HCT116 (cell line): ENCODE measurements around the gene ACYP2. TPM values are rescaled to one million over a fixed set of nuclear protein-coding genes. Genes with fewer than 3 reads are reported as not detected.

Experiments used
- ATAC-seq: fragments of 200-7000 bp; cut with Tn5 transposase; 2 replicates; pipeline ENCODE4 v1.9.1; 2020; ENCODE audit warnings: mild to moderate bottlenecking, moderate library complexity
- BruUV-seq: library from RNA; stranded (reverse); fragments of 400-500 nt; replicated peaks from 2 replicates; lab custom pipeline; 2021; lab: Mats Ljungman, UMichigan
- CTCF ChIA-PET: fragments of 300-600 bp; sonication (Branson Sonifier 250); formaldehyde crosslinking; loops from one replicate; lab custom pipeline; 2021; ENCODE audit warnings: antibody characterized with exemption; lab: Charles Lee
- POLR2A ChIA-PET: fragments of 300-600, 350-600 bp; sonication (Branson Sonifier 250); formaldehyde crosslinking; loops from one replicate; lab custom pipeline; 2021; ENCODE audit warnings: antibody characterized with exemption; lab: Charles Lee
- RAD21 ChIA-PET, 2 experiments: fragments of 300-600 bp; sonication (Branson Sonifier 250); formaldehyde crosslinking; loops; one replicate each; lab custom pipeline; 2023; ENCODE audit warnings: low total read pairs in 2 of 2; ENCODE audit not compliant: uncharacterized antibody in 2 of 2, unreplicated experiment in 2 of 2, low non-redundant PET in 1 of 2; lab: Charles Lee
- DNase-seq: peaks from one replicate; pipeline ENCODE4 v3.0.0-alpha.2; 2010; ENCODE audit warnings: low read depth, low spot score
- H2AFZ ChIP-seq: fragments of 200-600 bp; shearing (Covaris generic), sonication (generic); 2 replicates; pipeline ENCODE4 v1.6.1; 2017; ENCODE audit warnings: low read depth, mixed run types, mixed read lengths, antibody characterized with exemption, low read length; ENCODE audit not compliant: poor library complexity, severe bottlenecking
- H3K27ac ChIP-seq: 2 replicates; pipeline ENCODE4 v1.5.1; 2012; ENCODE audit warnings: low read depth, low read length
- H3K27me3 ChIP-seq: fragments of 200-600 bp; sonication (generic); 2 replicates; pipeline ENCODE4 v1.6.1; 2016; ENCODE audit warnings: mixed run types, low read length, mixed read lengths; ENCODE audit not compliant: insufficient read depth
- H3K36me3 ChIP-seq, 2 experiments: fragments of 200-500 bp in 1 of 2; fragments of 200-600 bp in 1 of 2; sonication (Bioruptor generic) in 1 of 2; sonication (generic) in 1 of 2; 2 replicates each; pipeline versions ENCODE4 v1.5.1 to v1.6.1; 2014 to 2016; ENCODE audit warnings: low read length in 2 of 2, inconsistent platforms in 1 of 2, mixed read lengths in 1 of 2, mixed run types in 1 of 2; ENCODE audit not compliant: insufficient read depth in 2 of 2, control insufficient read depth in 1 of 2
- H3K4me1 ChIP-seq, 2 experiments: fragments of 200-600 bp in 1 of 2; sonication (generic) in 1 of 2; 2 replicates each; pipeline versions ENCODE4 v1.5.1 to v1.6.1; 2012 to 2017; ENCODE audit warnings: low read length in 2 of 2, inconsistent platforms in 1 of 2, mild to moderate bottlenecking in 1 of 2, mixed read lengths in 1 of 2, mixed run types in 1 of 2, moderate library complexity in 1 of 2; ENCODE audit not compliant: insufficient read depth in 2 of 2, control insufficient read depth in 1 of 2
- H3K4me2 ChIP-seq: fragments of 200-600 bp; sonication (generic); 2 replicates; pipeline ENCODE4 v1.6.1; 2017; ENCODE audit warnings: mixed run types, low read length, mixed read lengths
- H3K4me3 ChIP-seq, 2 experiments: fragments of 200-600 bp in 1 of 2; sonication (generic) in 1 of 2; replicated peaks in 1 of 2; 2 replicates each; pipeline ENCODE4 v1.5.1; 2011 to 2016; ENCODE audit warnings: low read length in 2 of 2, control low read depth in 1 of 2, low read depth in 1 of 2, mild to moderate bottlenecking in 1 of 2, mixed read lengths in 1 of 2, mixed run types in 1 of 2
- H3K79me2 ChIP-seq: fragments of 200-600 bp; sonication (generic); 2 replicates; pipeline ENCODE4 v1.6.1; 2017; ENCODE audit warnings: mild to moderate bottlenecking, mixed run types, low read length, moderate library complexity, mixed read lengths; ENCODE audit not compliant: insufficient read depth
- H3K9ac ChIP-seq: fragments of 200-600 bp; sonication (generic); 2 replicates; pipeline ENCODE4 v1.6.1; 2016; ENCODE audit warnings: low read length, mixed read lengths
- H3K9me2 ChIP-seq: fragments of 200-600 bp; sonication (generic), shearing (Covaris generic); 2 replicates; pipeline ENCODE4 v1.6.1; 2017; ENCODE audit warnings: mixed run types, mild to moderate bottlenecking, moderate library complexity; ENCODE audit not compliant: insufficient read depth
- H3K9me3 ChIP-seq, 2 experiments: fragments of 200-500 bp in 1 of 2; fragments of 200-600 bp in 1 of 2; sonication (Bioruptor generic) in 1 of 2; sonication (generic) in 1 of 2; 2 replicates each; pipeline ENCODE4 v1.6.1; 2014 to 2017; ENCODE audit warnings: low read length in 2 of 2, mixed read lengths in 2 of 2, inconsistent platforms in 1 of 2, low read depth in 1 of 2, mild to moderate bottlenecking in 1 of 2, mixed run types in 1 of 2, moderate library complexity in 1 of 2; ENCODE audit not compliant: control insufficient read depth in 1 of 2, insufficient read depth in 1 of 2
- H4K20me1 ChIP-seq: fragments of 200-600 bp; sonication (generic), shearing (Covaris generic); 2 replicates; pipeline ENCODE4 v1.6.1; 2017; ENCODE audit warnings: mixed run types, mild to moderate bottlenecking, moderate library complexity; ENCODE audit not compliant: insufficient read depth
- ATF3 ChIP-seq: IDR thresholded peaks from 2 replicates; pipeline ENCODE4 v1.6.1; 2012
- CBX3 ChIP-seq: IDR thresholded peaks from 2 replicates; pipeline ENCODE4 v1.6.1; 2012; ENCODE audit warnings: low read depth
- EGR1 ChIP-seq: IDR thresholded peaks from 2 replicates; pipeline ENCODE4 v1.6.1; 2012; ENCODE audit warnings: low read depth
- EZH2 ChIP-seq: fragments of 200-600 bp; sonication (generic); IDR thresholded peaks from 2 replicates; pipeline ENCODE4 v1.6.1; 2017; ENCODE audit warnings: antibody characterized with exemption, mixed run types
- EZH2phosphoT487 ChIP-seq: fragments of 200-600 bp; IDR thresholded peaks from 2 replicates; pipeline ENCODE4 v1.6.1; 2018; ENCODE audit warnings: antibody characterized with exemption, borderline replicate concordance
- FOSL1 ChIP-seq: IDR thresholded peaks from 2 replicates; pipeline ENCODE4 v1.6.1; 2012; ENCODE audit warnings: low read depth
- JUND ChIP-seq: IDR thresholded peaks from 2 replicates; pipeline ENCODE4 v1.6.1; 2012
- POLR2AphosphoS5 ChIP-seq: IDR thresholded peaks from 2 replicates; pipeline ENCODE4 v1.6.1; 2011; ENCODE audit warnings: mild to moderate bottlenecking, low read depth, low read length, moderate library complexity
- RAD21 ChIP-seq: IDR thresholded peaks from 2 replicates; pipeline ENCODE4 v1.6.1; 2012; ENCODE audit warnings: low read depth, mild to moderate bottlenecking
- REST ChIP-seq: IDR thresholded peaks from 2 replicates; pipeline ENCODE4 v1.6.1; 2012; ENCODE audit warnings: low read depth
- SIN3A ChIP-seq: IDR thresholded peaks from 2 replicates; pipeline ENCODE4 v1.6.1; 2012; ENCODE audit warnings: low read depth
- SP1 ChIP-seq: IDR thresholded peaks from 2 replicates; pipeline ENCODE4 v1.6.1; 2012; ENCODE audit warnings: low read depth
- TCF7L2 ChIP-seq: IDR thresholded peaks from 2 replicates; pipeline ENCODE4 v1.7.0; 2011; ENCODE audit warnings: borderline replicate concordance, inconsistent platforms; ENCODE audit not compliant: insufficient read depth, insufficient read length; ENCODE audit errors: extremely low read depth
- YY1 ChIP-seq: IDR thresholded peaks from 2 replicates; pipeline ENCODE4 v1.6.1; 2011; ENCODE audit warnings: low read length, low read depth, moderate library complexity, mild to moderate bottlenecking; ENCODE audit not compliant: insufficient replicate concordance; ENCODE audit errors: extremely low read depth
- ZBTB33 ChIP-seq: IDR thresholded peaks from 2 replicates; pipeline ENCODE4 v1.6.1; 2011; ENCODE audit warnings: mild to moderate bottlenecking, low read length, moderate library complexity; ENCODE audit not compliant: insufficient replicate concordance; ENCODE audit errors: extremely low read depth
- ZFX ChIP-seq: fragments of 450-650 bp; IDR thresholded peaks from 2 replicates; pipeline ENCODE4 v1.6.1; 2017
- ZNF274 ChIP-seq: fragments of 200-500 bp; sonication (Bioruptor generic); IDR thresholded peaks from 2 replicates; pipeline ENCODE4 v1.6.1; 2014; ENCODE audit warnings: mild to moderate bottlenecking, low read depth, low read length, inconsistent platforms
- intact Hi-C: fragments of 100-400 bp; cut with micrococcal nuclease; formaldehyde crosslinking; loops from 2 replicates; pipeline ENCODE4 v1.10.0; 2022
- total RNA-seq: library from RNA; stranded (reverse); gene quantifications from one replicate; pipeline ENCODE4 v1.2.1, GENCODE V29; 2021; ENCODE audit not compliant: unreplicated experiment

The ACYP2 gene
- total RNA-seq, 1 experiment from 2014 or later: 9.4 TPM

GRCh38 chr2:54164106-54164505, 48.7 kb downstream of the ACYP2 start (continued):
- TF ChIP-seq RAD21: no peak
- TF ChIP-seq SIN3A: no peak
- no peak for TF ChIP-seq FOSL1
- TF ChIP-seq ATF3: no peak
- no peak for TF ChIP-seq TCF7L2
- no peak for TF ChIP-seq ZNF274
- TF ChIP-seq ZBTB33: no peak
- no peak for TF ChIP-seq EZH2
- no peak for TF ChIP-seq CBX3

GRCh38 chr2:54166121-54166773, 50.8 kb downstream of the ACYP2 start:
- POLR2A ChIA-PET: no interaction called here
- Histone ChIP-seq H3K79me2 (no peaks in the 10 kb centered on the region), H3K4me3 (no peak overlapping the region), H3K9ac (no peak overlapping the region), H3K9me3 (no peaks in the 10 kb centered on the region)
- intact Hi-C loops: no loop called here
- DNase-seq: no peak
- no peak for TF ChIP-seq POLR2AphosphoS5
- no peak for TF ChIP-seq ZNF274
- TF ChIP-seq SIN3A: no peak
- no peak for TF ChIP-seq RAD21
- no peak for TF ChIP-seq JUND
- TF ChIP-seq SP1: no peak
- no peak for TF ChIP-seq YY1
- no peak for TF ChIP-seq REST
- no peak for TF ChIP-seq EZH2phosphoT487
- TF ChIP-seq ATF3: no peak
- TF ChIP-seq TCF7L2: no peak
- TF ChIP-seq EZH2: no peak
- no peak for TF ChIP-seq EGR1
- no peak for TF ChIP-seq ZFX
- no peak for TF ChIP-seq FOSL1
- TF ChIP-seq, all 23 proteins: peak for 0
- ChIA-PET RAD21 (no interaction called here), CTCF (no interaction called here)
- no peaks in the 10 kb centered on the region for H4K20me1 ChIP-seq
- no peaks in the 10 kb centered on the region for H3K36me3 ChIP-seq
- no peak for ATAC-seq
- H3K4me2 ChIP-seq: no peak overlapping the region
- no peaks in the 10 kb centered on the region for H3K27me3 ChIP-seq
- H3K27ac ChIP-seq: no peak overlapping the region
- no peak overlapping the region for H2AFZ ChIP-seq
- H3K4me1 ChIP-seq: no peaks in the 10 kb centered on the region
- H3K9me2 ChIP-seq: no peaks in the 10 kb centered on the region
- BruUV-seq: no TSS peak
